ENCODE data around the gene GALNT10. TPM values are rescaled to one million over a fixed set of nuclear protein-coding genes. Genes with fewer than 3 reads are reported as not detected.

Gene GALNT10
- total RNA-seq, 1 donor from 2014 or later: 11.5 TPM

- Histone ChIP-seq H3K4me3 (no peak overlapping the region), H3K36me3 (no peaks in the 10 kb centered on the region), H3K27ac (peak overlapping the region; percentile 17), H3K4me1 (peaks cover 63% of the 10 kb centered on the region), H3K27me3 (no peaks in the 10 kb centered on the region), H3K9me3 (no peaks in the 10 kb centered on the region)
- intact Hi-C loops (cut with DNase I): no loop called here
- peak in 1 of 2 donors; percentile 62 for DNase-seq (ENCODE audit: extremely low spot score in 2 of 2)
- TF ChIP-seq CTCF (IDR thresholded peaks at IDR 0.05): no peak
- no peak for TF ChIP-seq POLR2AphosphoS5 (IDR thresholded peaks at IDR 0.05; ENCODE audit: insufficient read depth in 1 of 2, low read depth in 1 of 2)
- no peak for TF ChIP-seq POLR2A (IDR thresholded peaks at IDR 0.05)
These were observed 85.9 kb downstream of the GALNT10 start for GRCh38 chr5:154276261-154276972.

DNA sequence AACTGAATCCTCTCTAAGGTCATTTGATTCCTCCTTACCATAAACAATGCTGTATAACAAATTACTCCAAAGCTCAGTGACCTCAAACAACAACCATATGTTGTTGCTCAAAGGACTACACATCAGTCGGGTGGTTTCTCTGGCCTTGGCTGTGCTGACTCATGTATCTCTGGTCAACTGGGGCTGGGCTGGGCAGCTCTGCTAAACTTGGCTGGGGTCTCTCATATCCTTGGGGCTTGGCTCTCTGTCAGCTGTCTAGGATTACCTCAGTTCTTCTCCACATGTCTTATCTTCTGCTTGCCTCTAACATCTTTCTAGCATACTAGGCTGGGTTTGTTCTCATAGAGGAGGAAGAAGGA, 86.4 kb downstream of the GALNT10 start:
- H3K4me1 ChIP-seq: peaks cover 61% of the 10 kb centered on the region
- intact Hi-C loops (cut with DNase I): no loop called here

DNA sequence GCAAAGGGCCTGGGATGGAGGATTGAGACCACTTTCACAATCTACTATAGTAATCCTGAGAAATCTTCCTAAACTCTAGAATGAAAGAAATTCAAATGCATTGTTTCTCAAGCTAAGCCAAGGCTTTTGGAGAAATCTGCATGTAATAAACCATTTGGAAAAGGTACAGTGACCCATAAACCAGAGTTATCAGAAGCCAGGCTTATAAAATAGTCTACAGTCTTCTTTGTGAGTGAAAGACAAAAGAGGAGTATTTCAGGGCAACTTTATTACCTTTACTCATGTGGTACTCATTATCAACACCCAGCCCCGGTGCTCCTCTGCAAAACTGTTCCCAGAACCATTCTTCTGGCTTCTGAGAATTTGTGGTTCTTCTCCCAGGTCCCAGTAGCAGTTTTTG, 87.0 kb downstream of the GALNT10 start:
- TF ChIP-seq POLR2AphosphoS5 (IDR thresholded peaks at IDR 0.05; ENCODE audit: insufficient read depth in 1 of 2, low read depth in 1 of 2) (no peak), POLR2A (IDR thresholded peaks at IDR 0.05) (no peak), CTCF (IDR thresholded peaks at IDR 0.05) (no peak)
- intact Hi-C loops (cut with DNase I): no loop called here
- no peaks in the 10 kb centered on the region for H3K36me3 ChIP-seq
- H3K27me3 ChIP-seq: no peaks in the 10 kb centered on the region
- no peak overlapping the region for H3K4me3 ChIP-seq
- peaks cover 55% of the 10 kb centered on the region for H3K4me1 ChIP-seq
- H3K27ac ChIP-seq: no peak overlapping the region
- no peaks in the 10 kb centered on the region for H3K9me3 ChIP-seq
- DNase-seq (ENCODE audit: extremely low spot score in 2 of 2): peak in 1 of 2 donors; percentile 11

More for the DNA sequence above, 86.4 kb downstream of the GALNT10 start:
- Histone ChIP-seq H3K36me3 (no peaks in the 10 kb centered on the region), H3K9me3 (no peaks in the 10 kb centered on the region), H3K27me3 (no peaks in the 10 kb centered on the region), H3K4me3 (no peak overlapping the region), H3K27ac (peak overlapping the region; percentile 17)
- TF ChIP-seq POLR2A (IDR thresholded peaks at IDR 0.05) (no peak), CTCF (IDR thresholded peaks at IDR 0.05) (no peak), POLR2AphosphoS5 (IDR thresholded peaks at IDR 0.05; ENCODE audit: insufficient read depth in 1 of 2, low read depth in 1 of 2) (no peak)
- DNase-seq (ENCODE audit: extremely low spot score in 2 of 2): peak in 1 of 2 donors; percentile 91

GRCh38 chr5:154278186-154278585, 87.7 kb downstream of the GALNT10 start:
- intact Hi-C loops (cut with DNase I): no loop called here
- TF ChIP-seq CTCF (IDR thresholded peaks at IDR 0.05): no peak
- no peak for TF ChIP-seq POLR2A (IDR thresholded peaks at IDR 0.05)
- TF ChIP-seq POLR2AphosphoS5 (IDR thresholded peaks at IDR 0.05; ENCODE audit: insufficient read depth in 1 of 2, low read depth in 1 of 2): no peak
- no peaks in the 10 kb centered on the region for H3K27me3 ChIP-seq
- no peak for DNase-seq (ENCODE audit: extremely low spot score in 2 of 2)
- no peak overlapping the region for H3K4me3 ChIP-seq
- no peaks in the 10 kb centered on the region for H3K9me3 ChIP-seq
- H3K4me1 ChIP-seq: peaks cover 49% of the 10 kb centered on the region
- no peaks in the 10 kb centered on the region for H3K36me3 ChIP-seq
- H3K27ac ChIP-seq: no peak overlapping the region

GRCh38 chr5:154278908-154279307, 88.4 kb downstream of the GALNT10 start:
- Histone ChIP-seq H3K27ac (no peak overlapping the region), H3K9me3 (no peaks in the 10 kb centered on the region), H3K36me3 (no peaks in the 10 kb centered on the region), H3K4me3 (no peak overlapping the region), H3K27me3 (no peaks in the 10 kb centered on the region), H3K4me1 (peaks cover 42% of the 10 kb centered on the region)
- TF ChIP-seq POLR2A (IDR thresholded peaks at IDR 0.05): no peak
- no peak for TF ChIP-seq CTCF (IDR thresholded peaks at IDR 0.05)
- no peak for TF ChIP-seq POLR2AphosphoS5 (IDR thresholded peaks at IDR 0.05; ENCODE audit: insufficient read depth in 1 of 2, low read depth in 1 of 2)
- no peak for DNase-seq (ENCODE audit: extremely low spot score in 2 of 2)
- intact Hi-C loops (cut with DNase I): no loop called here
